MCF 10A (cell line): ENCODE results near the gene GRIP1. TPM values are rescaled to one million over a fixed set of nuclear protein-coding genes. Genes with fewer than 3 reads are reported as not detected.

Source experiments
- BruUV-seq: library from RNA; stranded (reverse); fragments of 400-500 nt; replicated peaks from 2 replicates; lab custom pipeline; 2021; lab: Mats Ljungman, UMichigan
- CTCF ChIA-PET: fragments of 300-600 bp; sonication (Branson Sonifier 250); formaldehyde crosslinking; extraction: SDS; loops from one replicate; lab custom pipeline; 2021; ENCODE audit warnings: antibody characterized with exemption, inconsistent platforms; lab: Yijun Ruan, JAX
- POLR2A ChIA-PET: fragments of 300-600, 350-650 bp; sonication (Branson Sonifier 250); formaldehyde crosslinking; extraction: SDS; loops from one replicate; lab custom pipeline; 2020; ENCODE audit warnings: antibody characterized with exemption, inconsistent platforms; lab: Yijun Ruan, JAX
- DNase-seq: peaks from one replicate; pipeline ENCODE4 v3.0.0-alpha.2; 2018; ENCODE audit not compliant: unreplicated experiment
- H3K27ac Mint-ChIP-seq: one replicate; pipeline ENCODE4 v1.8.0; 2022; ENCODE audit warnings: mild to moderate bottlenecking, low read depth, mixed read lengths; ENCODE audit not compliant: unreplicated experiment
- H3K27me3 Mint-ChIP-seq: one replicate; pipeline ENCODE4 v1.8.0; 2022; ENCODE audit warnings: mixed read lengths; ENCODE audit not compliant: insufficient read depth, unreplicated experiment
- H3K36me3 Mint-ChIP-seq: one replicate; pipeline ENCODE4 v1.8.0; 2022; ENCODE audit warnings: mild to moderate bottlenecking, moderate library complexity, mixed read lengths; ENCODE audit not compliant: insufficient read depth, unreplicated experiment
- H3K4me1 Mint-ChIP-seq: one replicate; pipeline ENCODE4 v1.8.0; 2022; ENCODE audit warnings: mixed read lengths; ENCODE audit not compliant: insufficient read depth, unreplicated experiment
- H3K4me3 Mint-ChIP-seq: one replicate; pipeline ENCODE4 v1.8.0; 2022; ENCODE audit warnings: mild to moderate bottlenecking, moderate library complexity, mixed read lengths; ENCODE audit not compliant: unreplicated experiment
- H3K9me3 Mint-ChIP-seq: one replicate; pipeline ENCODE4 v1.8.0; 2022; ENCODE audit warnings: mixed read lengths; ENCODE audit not compliant: unreplicated experiment
- CTCF ChIP-seq: fragments of 200-600 bp; IDR thresholded peaks from one replicate; pipeline ENCODE4 v1.8.0; 2022; ENCODE audit warnings: antibody characterized with exemption, mild to moderate bottlenecking; ENCODE audit not compliant: unreplicated experiment
- intact Hi-C: fragments of 100-400 bp; cut with micrococcal nuclease; formaldehyde crosslinking; loops from 2 replicates; pipeline ENCODE4 v1.14.1; 2022
- total RNA-seq: library from RNA; stranded (reverse); gene quantifications from 2 replicates; pipeline ENCODE4 v1.2.3, GENCODE V29; 2022

The GRIP1 gene
- total RNA-seq, 1 experiment from 2014 or later, result 8.2 TPM

GRCh38 chr12:66345956-66346355 is 332.9 kb downstream of the GRIP1 start:
- Mint-ChIP-seq H3K9me3 (no peaks in the 10 kb centered on the region), H3K27me3 (no peaks in the 10 kb centered on the region), H3K36me3 (no peaks in the 10 kb centered on the region), H3K27ac (no peak overlapping the region), H3K4me3 (no peak overlapping the region), H3K4me1 (no peaks in the 10 kb centered on the region)
- intact Hi-C loops, result no loop called here
- DNase-seq, result no peak
- BruUV-seq, result no TSS peak
- no peak for TF ChIP-seq CTCF
- POLR2A ChIA-PET, result no interaction called here
- CTCF ChIA-PET, result interaction anchor here (0.7 kb wide), 1 partner anchor 363 kb away, joined by 4 read pairs; no protein-coding TSS in a partner anchor

- Mint-ChIP-seq H3K27me3 (no peaks in the 10 kb centered on the region), H3K27ac (no peak overlapping the region), H3K4me3 (no peak overlapping the region), H3K9me3 (no peaks in the 10 kb centered on the region), H3K4me1 (no peaks in the 10 kb centered on the region), H3K36me3 (no peaks in the 10 kb centered on the region)
- no TSS peak for BruUV-seq
- CTCF ChIA-PET, result no interaction called here
- TF ChIP-seq CTCF, result no peak
- no peak for DNase-seq
- POLR2A ChIA-PET, result no interaction called here
- intact Hi-C loops, result no loop called here
Measured at GRCh38 chr12:66345212-66345611, 333.7 kb downstream of the GRIP1 start.

GRCh38 chr12:66341126-66341525 is 337.8 kb downstream of the GRIP1 start:
- intact Hi-C loops, result no loop called here
- ChIA-PET POLR2A (no interaction called here), CTCF (interaction anchor here (1.3 kb wide), 1 partner anchor 12 kb away, joined by 4 read pairs; no protein-coding TSS in a partner anchor)
- Mint-ChIP-seq H3K27ac (no peak overlapping the region), H3K27me3 (no peaks in the 10 kb centered on the region), H3K36me3 (no peaks in the 10 kb centered on the region), H3K9me3 (no peaks in the 10 kb centered on the region), H3K4me1 (no peaks in the 10 kb centered on the region), H3K4me3 (no peak overlapping the region)
- TF ChIP-seq CTCF, result no peak
- BruUV-seq, result no TSS peak
- no peak for DNase-seq

- H3K27me3 Mint-ChIP-seq, result no peaks in the 10 kb centered on the region
- ChIA-PET POLR2A (no interaction called here), CTCF (no interaction called here)
- no peak overlapping the region for H3K4me3 Mint-ChIP-seq
- intact Hi-C loops, result no loop called here
- H3K9me3 Mint-ChIP-seq, result no peaks in the 10 kb centered on the region
- H3K27ac Mint-ChIP-seq, result no peak overlapping the region
- BruUV-seq, result no TSS peak
- H3K36me3 Mint-ChIP-seq, result no peaks in the 10 kb centered on the region
- H3K4me1 Mint-ChIP-seq, result no peaks in the 10 kb centered on the region
- no peak for TF ChIP-seq CTCF
- no peak for DNase-seq
Measured at GRCh38 chr12:66340131-66340530, 338.7 kb downstream of the GRIP1 start.
